ENCODE data around the gene MMP24. TPM values are rescaled to one million over a fixed set of nuclear protein-coding genes. Genes with fewer than 3 reads are reported as not detected.
A peak's percentile ranks its signal among the peaks of the same experiment; 100 is the strongest.

The MMP24 gene
- total and polyA plus RNA-seq, 4 donors: 0.09 to 0.75 (median 0.42) TPM

DNA sequence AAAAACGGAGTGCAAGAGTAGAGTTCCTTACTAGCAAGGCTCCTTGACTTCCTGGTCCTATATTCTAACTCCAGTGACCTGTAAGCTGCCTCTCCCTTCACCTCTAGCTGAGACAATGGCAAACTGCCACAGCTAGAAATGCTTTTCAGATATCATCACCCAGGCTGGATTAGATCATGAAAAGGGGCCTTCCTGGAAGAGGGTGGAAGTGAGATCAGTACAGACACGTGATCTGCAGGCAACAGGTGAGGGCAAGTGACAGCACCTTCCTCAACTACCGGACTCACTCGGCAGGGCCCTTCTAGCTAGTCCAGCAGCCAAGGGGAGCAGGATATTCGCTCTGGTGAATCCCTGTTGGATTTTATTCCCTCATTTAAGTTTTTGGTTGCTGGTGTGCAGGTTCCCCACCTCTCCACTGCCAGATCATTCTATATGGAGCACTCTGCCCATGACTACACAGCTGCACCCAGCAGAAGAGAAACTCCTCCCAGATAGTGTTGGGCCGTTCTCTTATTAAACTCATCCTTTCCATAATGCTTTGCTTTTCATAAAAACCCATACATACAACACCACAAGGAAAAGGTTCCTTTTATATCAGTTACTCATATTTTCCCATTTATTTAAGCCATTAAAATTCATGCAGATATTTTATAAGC is 92.1 kb downstream of the MMP24 start:
- WGBS: 76% methylated on average over 6 of the region's 6 CpGs
- no peaks in the 10 kb centered on the region for H3K9me3 ChIP-seq (ENCODE audit: control insufficient read depth in 4 of 4, low read length in 3 of 4)
- H3K27me3 ChIP-seq (ENCODE audit: control insufficient read depth in 4 of 4, insufficient read depth in 4 of 4, low read length in 3 of 4): no peaks in the 10 kb centered on the region
- no peak overlapping the region for H3K27ac ChIP-seq (ENCODE audit: low read depth in 1 of 2, low read length in 2 of 2)
- peaks cover 0 to 4% (median 0%) of the 10 kb centered on the region in 4 donors for H3K4me1 ChIP-seq (ENCODE audit: control insufficient read depth in 4 of 4, insufficient read depth in 4 of 4, low read length in 3 of 4)
- no peak overlapping the region for H3K9ac ChIP-seq (ENCODE audit: low read depth in 1 of 2, low read length in 2 of 2)
- no peak overlapping the region for H3K4me3 ChIP-seq (ENCODE audit: low read depth in 1 of 3, low read length in 3 of 3)
- TF ChIP-seq RXRA (IDR thresholded peaks at IDR 0.05) (no peak), JUND (IDR thresholded peaks at IDR 0.05) (peak in 1 of 2 donors; percentile 33), GABPA (IDR thresholded peaks at IDR 0.05 in 1 of 2, conservative IDR thresholded peaks at IDR 0.05 in 1 of 2) (no peak), HNF4A (conservative IDR thresholded peaks at IDR 0.05) (no peak)
- TF ChIP-seq, protein P1, sequence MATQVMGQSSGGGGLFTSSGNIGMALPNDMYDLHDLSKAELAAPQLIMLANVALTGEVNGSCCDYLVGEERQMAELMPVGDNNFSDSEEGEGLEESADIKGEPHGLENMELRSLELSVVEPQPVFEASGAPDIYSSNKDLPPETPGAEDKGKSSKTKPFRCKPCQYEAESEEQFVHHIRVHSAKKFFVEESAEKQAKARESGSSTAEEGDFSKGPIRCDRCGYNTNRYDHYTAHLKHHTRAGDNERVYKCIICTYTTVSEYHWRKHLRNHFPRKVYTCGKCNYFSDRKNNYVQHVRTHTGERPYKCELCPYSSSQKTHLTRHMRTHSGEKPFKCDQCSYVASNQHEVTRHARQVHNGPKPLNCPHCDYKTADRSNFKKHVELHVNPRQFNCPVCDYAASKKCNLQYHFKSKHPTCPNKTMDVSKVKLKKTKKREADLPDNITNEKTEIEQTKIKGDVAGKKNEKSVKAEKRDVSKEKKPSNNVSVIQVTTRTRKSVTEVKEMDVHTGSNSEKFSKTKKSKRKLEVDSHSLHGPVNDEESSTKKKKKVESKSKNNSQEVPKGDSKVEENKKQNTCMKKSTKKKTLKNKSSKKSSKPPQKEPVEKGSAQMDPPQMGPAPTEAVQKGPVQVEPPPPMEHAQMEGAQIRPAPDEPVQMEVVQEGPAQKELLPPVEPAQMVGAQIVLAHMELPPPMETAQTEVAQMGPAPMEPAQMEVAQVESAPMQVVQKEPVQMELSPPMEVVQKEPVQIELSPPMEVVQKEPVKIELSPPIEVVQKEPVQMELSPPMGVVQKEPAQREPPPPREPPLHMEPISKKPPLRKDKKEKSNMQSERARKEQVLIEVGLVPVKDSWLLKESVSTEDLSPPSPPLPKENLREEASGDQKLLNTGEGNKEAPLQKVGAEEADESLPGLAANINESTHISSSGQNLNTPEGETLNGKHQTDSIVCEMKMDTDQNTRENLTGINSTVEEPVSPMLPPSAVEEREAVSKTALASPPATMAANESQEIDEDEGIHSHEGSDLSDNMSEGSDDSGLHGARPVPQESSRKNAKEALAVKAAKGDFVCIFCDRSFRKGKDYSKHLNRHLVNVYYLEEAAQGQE (IDR thresholded peaks at IDR 0.05): no peak
- no peak for DNase-seq (ENCODE audit: low spot score)
- peaks cover 0 to 4% (median 0%) of the 10 kb centered on the region in 4 donors for H3K36me3 ChIP-seq (ENCODE audit: control insufficient read depth in 4 of 4, insufficient read depth in 3 of 4, low read depth in 1 of 4, low read length in 3 of 4)

GRCh38 chr20:35319192-35319870 is 92.8 kb downstream of the MMP24 start:
- Histone ChIP-seq H3K9me3 (ENCODE audit: control insufficient read depth in 4 of 4, low read length in 3 of 4) (no peaks in the 10 kb centered on the region), H3K4me3 (ENCODE audit: low read depth in 1 of 3, low read length in 3 of 3) (no peak overlapping the region), H3K27ac (ENCODE audit: low read depth in 1 of 2, low read length in 2 of 2) (no peak overlapping the region), H3K36me3 (ENCODE audit: control insufficient read depth in 4 of 4, insufficient read depth in 3 of 4, low read depth in 1 of 4, low read length in 3 of 4) (peaks cover 0 to 4% (median 0%) of the 10 kb centered on the region in 4 donors), H3K4me1 (ENCODE audit: control insufficient read depth in 4 of 4, insufficient read depth in 4 of 4, low read length in 3 of 4) (peaks cover 0 to 4% (median 0%) of the 10 kb centered on the region in 4 donors), H3K9ac (ENCODE audit: low read depth in 1 of 2, low read length in 2 of 2) (no peak overlapping the region), H3K27me3 (ENCODE audit: control insufficient read depth in 4 of 4, insufficient read depth in 4 of 4, low read length in 3 of 4) (no peaks in the 10 kb centered on the region)
- TF ChIP-seq NR2F2 (IDR thresholded peaks at IDR 0.05): no peak
- no peak for TF ChIP-seq ATF3 (IDR thresholded peaks at IDR 0.05)
- no peak for TF ChIP-seq FOXA2 (IDR thresholded peaks at IDR 0.05)
- TF ChIP-seq, protein P2, sequence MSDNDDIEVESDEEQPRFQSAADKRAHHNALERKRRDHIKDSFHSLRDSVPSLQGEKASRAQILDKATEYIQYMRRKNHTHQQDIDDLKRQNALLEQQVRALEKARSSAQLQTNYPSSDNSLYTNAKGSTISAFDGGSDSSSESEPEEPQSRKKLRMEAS (IDR thresholded peaks at IDR 0.05): no peak
- no peak for TF ChIP-seq RAD21 (IDR thresholded peaks at IDR 0.05)
- no peak for TF ChIP-seq HNF4A (conservative IDR thresholded peaks at IDR 0.05)
- TF ChIP-seq CTCF (IDR thresholded peaks at IDR 0.05; ENCODE audit: low read depth, low read length, missing input control): no peak
- TF ChIP-seq, protein P1 (IDR thresholded peaks at IDR 0.05): no peak
- no peak for TF ChIP-seq SP1 (IDR thresholded peaks at IDR 0.05)
- no peak for TF ChIP-seq FOXA1 (IDR thresholded peaks at IDR 0.05)
- no peak for TF ChIP-seq GABPA (IDR thresholded peaks at IDR 0.05 in 1 of 2, conservative IDR thresholded peaks at IDR 0.05 in 1 of 2)
- no peak for TF ChIP-seq HNF4G (IDR thresholded peaks at IDR 0.05)
- TF ChIP-seq EGR1 (IDR thresholded peaks at IDR 0.05; ENCODE audit: low read depth in 2 of 2): no peak
- no peak for TF ChIP-seq YY1 (IDR thresholded peaks at IDR 0.05)
- WGBS: 77% methylated on average over 5 of the region's 5 CpGs
- DNase-seq (ENCODE audit: low spot score): no peak

All from liver (tissue), 9 donors.